GM21825 (cell line): ENCODE results near the gene HOXA9.

Experiments used
- ATAC-seq: cut with Tn5 transposase; IDR thresholded peaks from one replicate; pipeline ENCODE4 v1.9.1; 2021; ENCODE audit warnings: mild to moderate bottlenecking, moderate library complexity; ENCODE audit not compliant: unreplicated experiment

Gene HOXA9

GRCh38 chr7:27188386-27189294 lies 23.3 kb upstream of the HOXA9 start:
- no peak for ATAC-seq

DNA sequence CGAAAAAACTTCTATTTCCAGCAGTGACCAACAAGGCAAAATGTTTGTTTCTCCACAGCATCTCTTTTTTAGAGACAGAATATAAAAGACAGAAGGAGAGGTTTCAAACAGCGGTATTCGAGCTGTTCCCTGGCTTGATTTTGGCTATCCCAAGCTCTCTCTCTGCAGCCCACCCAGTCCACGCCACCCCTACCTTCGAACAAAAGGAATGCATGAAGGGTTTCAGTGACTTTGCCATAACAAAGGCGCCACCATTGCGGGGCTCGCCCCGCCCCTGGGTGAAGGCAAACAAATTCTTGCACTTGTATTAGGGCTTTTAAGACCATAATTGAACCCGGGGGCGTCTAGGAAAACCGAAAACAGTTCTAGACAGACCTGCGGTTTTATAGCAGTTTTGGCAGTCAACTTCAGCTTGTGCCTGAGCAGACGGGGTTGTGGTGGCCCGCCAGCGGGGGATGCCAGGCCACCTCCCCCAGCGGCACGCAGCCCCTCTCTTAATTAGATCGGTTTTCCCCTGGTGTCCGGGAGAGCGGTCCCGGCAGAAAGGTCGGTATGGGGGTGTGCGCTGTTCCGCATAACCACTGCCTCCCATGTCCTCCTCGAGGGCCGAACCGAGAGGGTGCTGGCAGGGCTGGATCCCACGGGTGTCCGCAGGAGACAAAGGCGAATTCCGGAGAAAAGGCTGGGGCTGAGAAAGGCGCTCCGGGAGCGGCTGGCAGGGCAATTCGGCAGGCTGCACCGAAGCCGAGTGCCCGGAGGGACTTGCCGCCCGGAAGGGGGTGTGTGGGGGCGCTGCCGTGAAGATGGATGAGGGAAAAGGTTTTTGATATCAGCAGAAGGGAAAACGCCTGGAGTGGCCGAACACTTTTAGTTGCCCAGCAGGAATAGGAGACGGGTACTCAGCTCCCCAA lies 22.4 kb upstream of the HOXA9 start:
- ATAC-seq: no peak

DNA sequence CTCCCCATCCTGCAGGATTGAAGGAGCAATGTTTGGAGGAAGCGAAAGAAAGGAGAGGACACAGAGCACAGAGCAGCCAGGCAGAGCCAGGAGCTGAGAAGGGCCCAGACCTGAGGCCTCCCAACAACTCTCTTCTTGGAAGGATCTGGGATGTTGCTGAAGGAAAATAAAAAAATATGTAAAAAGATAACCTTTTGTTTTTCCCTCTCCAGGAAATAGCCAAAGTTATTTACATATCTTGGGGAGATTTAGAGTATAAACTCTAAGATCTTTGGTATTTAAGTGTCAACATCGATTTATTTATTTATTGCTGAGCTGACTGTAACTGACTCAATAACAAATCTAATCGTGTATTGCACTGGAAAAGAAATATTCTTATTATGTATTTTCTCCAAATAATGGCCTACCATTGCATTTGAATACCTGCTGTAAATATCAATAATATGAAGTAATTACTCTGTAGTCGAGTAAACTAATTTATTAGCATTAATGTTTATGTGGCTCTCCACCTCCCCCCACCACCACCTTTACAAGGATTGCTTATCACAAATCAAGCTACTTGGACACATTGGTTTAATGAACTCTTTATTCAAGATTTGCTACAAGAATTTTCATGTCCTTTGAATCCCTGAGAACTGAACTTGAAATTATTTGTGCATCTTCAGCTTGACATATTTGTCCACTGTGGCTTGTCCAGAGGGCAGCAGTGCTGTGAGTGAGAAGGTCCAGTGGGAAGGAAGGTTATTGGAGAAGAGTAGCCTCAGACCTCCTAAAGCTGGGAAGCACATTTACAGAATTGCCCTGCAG lies 21.5 kb upstream of the HOXA9 start:
- no peak for ATAC-seq

DNA sequence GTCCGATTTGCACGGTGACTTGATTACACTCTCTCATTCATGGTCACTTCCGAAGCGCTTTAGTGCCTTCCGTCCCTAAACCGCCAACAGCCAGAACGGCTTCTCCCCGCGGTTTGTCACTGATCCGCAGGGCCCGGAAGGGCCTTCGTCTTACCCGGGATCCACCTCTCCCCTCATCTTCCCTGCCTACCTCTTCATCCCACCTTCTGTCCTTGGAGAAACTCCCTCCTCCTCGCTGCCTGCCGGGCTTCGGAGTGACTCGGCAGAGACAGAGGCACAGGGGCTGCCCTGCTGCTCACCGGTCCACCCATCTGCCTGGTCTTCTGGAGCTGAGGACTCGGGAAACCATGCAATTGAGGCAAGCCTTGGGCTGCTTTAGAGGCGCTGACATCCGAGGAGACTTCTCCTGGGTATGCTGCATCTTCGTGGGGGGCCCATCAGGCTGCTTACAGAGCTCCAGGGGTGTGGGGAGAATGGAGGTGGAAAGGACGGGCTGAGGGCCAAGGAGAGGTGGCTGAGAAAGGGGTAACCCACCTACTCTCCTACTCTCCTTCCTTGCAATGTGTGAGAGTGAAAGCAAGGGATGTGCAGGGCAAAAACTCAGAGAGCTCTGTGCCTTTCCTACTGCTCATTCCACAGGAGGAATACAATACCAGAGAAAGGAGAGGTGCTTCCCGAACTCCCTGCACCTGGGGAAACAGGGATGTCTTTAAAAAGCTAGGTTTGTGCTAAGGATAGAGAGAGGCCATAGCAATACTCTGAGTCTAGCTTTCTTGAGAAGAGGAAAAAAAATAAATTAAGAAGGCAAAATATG lies 20.7 kb upstream of the HOXA9 start:
- no peak for ATAC-seq

GRCh38 chr7:27185013-27185853 lies 19.9 kb upstream of the HOXA9 start, which contains the start of gene HOXA11:
TSS of gene HOXA11 (minus strand) at chr7:27185232. CDS start at chr7:27185144, 88 bp downstream.
- ATAC-seq: no peak

GRCh38 chr7:27184337-27185012 lies 19.1 kb upstream of the HOXA9 start:
- no peak for ATAC-seq

GRCh38 chr7:27183682-27184336 lies 18.5 kb upstream of the HOXA9 start:
- ATAC-seq: no peak

DNA sequence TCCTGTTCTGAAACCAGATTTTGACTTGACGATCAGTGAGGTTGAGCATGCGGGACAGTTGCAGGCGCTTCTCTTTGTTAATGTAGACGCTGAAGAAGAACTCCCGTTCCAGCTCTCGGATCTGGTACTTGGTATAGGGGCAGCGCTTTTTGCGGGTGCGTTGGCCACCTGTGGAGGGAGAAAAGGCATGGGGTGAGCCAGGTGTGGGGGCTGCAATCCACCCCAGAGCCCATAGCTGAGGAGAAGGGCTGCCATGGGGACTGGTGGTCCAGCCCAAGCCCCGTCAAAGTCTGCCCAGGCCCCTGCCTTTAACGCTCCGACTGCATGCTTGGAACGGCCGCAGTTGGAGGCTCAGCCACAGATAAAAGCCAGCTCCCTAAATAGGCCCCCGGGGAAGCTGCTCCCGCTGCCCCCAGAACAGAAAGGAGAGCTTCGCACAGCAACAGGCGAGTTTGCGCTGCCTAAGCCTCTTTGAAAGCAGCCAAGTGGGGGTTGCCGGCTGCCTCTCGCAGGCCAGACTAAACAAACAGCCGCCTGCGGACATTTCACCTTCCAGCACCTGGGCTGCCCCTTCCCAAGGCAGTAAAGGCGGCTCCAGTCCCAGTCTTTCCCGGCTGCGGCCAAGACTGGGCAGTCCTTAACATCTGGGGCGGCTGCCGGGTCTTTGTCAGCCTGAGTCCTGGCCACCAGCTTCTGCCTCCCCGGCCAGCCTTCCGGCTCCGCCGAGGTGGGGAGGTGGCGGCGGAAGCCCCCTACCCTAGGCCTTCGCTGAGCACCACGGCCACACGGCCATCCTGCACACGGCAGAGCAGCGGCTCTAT lies 17.7 kb upstream of the HOXA9 start:
- no peak for ATAC-seq

- ATAC-seq: no peak
Measured at GRCh38 chr7:27182285-27182841, 17.0 kb upstream of the HOXA9 start.

DNA sequence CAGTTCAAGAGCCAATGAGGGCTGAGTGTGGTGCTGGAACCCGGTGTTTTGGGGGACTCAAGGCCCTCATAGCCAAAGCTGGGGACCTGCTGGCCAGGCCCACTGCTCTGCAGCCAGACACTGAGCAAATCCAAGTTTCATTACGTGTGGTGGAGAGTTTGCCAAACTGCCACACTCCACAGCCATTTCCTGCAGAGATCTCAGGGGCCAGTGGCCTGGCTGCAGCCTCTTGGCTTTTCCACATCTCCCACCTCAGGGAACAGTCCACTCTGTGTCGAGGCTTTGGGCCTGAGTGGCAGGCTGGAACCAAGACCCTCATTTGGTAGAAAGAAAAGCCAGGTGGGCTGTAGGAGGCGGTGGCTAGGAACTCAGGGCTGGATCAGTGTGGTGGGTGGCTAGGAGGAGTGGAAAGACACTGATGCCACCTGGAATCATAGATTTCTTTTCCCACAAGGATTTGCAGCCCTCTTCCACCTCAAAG lies 16.5 kb upstream of the HOXA9 start:
- no peak for ATAC-seq

DNA sequence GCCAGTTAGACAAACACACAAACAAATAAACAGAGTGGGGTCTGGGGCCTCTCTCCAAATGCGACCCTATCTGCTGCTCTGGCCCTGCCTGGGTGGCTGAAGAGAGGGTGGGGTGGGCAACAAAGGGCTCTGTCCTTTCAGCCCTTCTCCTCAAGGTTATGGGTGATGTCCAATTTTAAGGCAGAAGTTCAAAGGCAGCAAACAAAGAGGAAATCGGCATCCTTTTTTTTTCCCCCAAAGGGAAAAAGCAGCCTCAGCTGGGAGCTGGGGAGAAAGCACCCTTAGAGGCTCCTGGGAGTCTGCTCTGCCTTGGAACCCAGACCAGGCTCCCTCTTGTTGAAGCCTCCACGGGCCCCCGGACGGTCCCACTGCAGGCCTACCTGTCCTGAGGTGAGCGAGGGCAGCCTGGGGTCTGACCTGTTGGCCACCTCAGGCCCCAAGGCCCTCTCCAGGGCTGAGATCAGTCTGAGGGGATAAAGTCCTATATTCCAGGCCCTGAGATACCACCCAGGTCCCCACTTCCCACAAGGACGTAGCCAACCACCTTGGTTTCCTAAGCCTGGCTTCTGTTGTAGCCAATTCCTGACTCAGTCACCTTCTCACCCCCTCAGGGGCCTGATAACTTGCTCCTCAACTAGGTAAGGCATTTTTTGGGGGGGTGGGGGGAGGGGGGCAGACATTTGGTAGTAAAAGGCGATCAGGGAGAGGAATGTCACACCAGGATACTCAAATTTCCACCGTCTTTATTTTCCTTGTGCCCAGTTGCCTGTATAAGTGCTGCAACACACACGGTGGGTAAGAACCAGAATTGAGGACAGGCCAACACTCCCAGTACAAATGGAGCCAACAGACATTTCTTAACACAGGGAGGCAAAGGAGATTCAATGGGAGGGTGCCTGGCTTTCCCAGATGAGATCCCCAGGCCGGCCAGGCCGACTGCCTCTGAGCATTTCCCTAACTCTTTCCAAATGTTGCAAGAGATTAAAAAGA lies 15.4 kb upstream of the HOXA9 start:
- ATAC-seq: no peak

DNA sequence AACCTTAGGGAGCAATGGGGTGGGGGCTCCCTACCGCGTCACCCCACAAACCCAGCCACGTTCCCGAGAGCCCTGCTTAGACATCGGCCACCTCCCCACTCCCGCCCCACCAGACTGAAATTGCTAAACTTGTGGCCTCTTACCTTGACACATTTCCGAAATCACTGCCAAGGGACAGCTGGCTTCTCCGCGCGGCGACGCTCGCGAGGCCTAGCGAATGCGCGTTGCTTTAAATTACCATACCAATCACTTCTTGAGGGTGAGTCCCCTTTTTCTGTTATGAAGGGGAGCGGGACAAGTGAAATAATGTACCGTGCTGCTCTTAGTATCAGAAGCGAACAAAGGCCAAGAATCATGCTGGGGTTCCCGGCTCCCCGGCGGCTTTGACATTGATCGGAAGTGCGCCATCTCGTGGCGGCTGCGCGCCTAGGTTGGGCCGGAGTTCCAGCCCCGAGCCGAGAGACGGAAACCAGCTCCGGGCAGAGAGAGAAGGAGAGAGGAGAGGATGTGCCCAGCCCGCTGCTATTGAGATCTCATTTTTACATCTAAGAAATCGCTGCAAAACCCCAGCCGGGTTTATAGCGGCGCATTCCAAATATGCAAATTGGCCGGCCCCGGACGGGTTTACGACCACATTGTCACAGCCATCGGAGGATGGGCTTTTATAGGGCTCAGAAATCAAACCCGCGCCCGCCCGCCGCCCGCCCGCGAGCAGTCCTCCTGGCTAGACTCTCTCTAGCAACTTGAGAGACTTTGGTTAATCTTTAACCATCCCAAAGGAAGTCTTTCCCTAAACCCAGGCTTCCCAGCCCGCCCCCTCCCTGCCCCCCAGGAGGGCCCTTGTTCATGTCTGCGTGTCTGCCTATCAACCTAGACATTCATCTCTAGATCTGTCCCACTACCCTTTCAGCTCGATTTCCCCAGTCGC lies 14.4 kb upstream of the HOXA9 start:
- no peak for ATAC-seq

- ATAC-seq: no peak
Measured at GRCh38 chr7:27179030-27179429, 13.7 kb upstream of the HOXA9 start.

DNA sequence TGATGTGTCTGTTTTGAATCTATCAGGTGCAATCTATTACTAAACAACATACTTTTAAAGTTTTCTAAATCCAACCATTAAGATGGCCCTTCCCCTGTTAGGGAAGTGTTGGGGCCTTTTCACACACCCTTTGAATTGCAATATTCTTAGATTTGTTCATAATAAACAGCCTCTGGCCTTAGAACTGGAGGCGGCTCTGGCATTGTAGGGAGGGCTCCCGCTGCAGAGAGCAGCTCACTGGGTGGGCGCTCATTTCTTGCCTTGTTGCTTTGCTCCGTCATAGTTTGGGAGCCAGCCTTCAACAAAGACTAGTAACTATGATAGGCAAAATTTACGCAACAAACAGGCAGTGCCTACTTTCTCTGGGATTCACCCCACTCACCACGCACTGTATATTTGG lies 13.0 kb upstream of the HOXA9 start:
- no peak for ATAC-seq
